OCI-LY3 (cell line): ENCODE results near the gene OVCH2.

Experiments
- H2AFZ ChIP-seq: fragments of 200-600, 300-600 bp; shearing (Covaris generic); 2 replicates; pipeline ENCODE4 v1.6.0; 2014; ENCODE audit warnings: antibody characterized with exemption, low read depth, low read length
- H3K27ac ChIP-seq: fragments of 200-600, 300-600 bp; sonication (generic); 2 replicates; pipeline ENCODE4 v1.5.1; 2014; ENCODE audit warnings: mild to moderate bottlenecking, low read length, moderate library complexity, mixed read lengths
- H3K27me3 ChIP-seq: fragments of 200-600, 300-600 bp; sonication (generic); 2 replicates; pipeline ENCODE4 v1.6.1; 2014; ENCODE audit warnings: low read depth, low read length, mixed read lengths
- H3K36me3 ChIP-seq: fragments of 200-600, 300-600 bp; sonication (generic); replicated peaks from 2 replicates; pipeline ENCODE3; 2014; ENCODE audit warnings: low read depth, low read length, mixed read lengths
- H3K4me1 ChIP-seq: fragments of 300-600, 200-600 bp; sonication (generic); 2 replicates; pipeline ENCODE4 v1.6.1; 2014; ENCODE audit warnings: low read length, mixed read lengths
- H3K4me2 ChIP-seq: fragments of 200-600, 300-600 bp; sonication (generic); 2 replicates; pipeline ENCODE4 v1.6.1; 2014; ENCODE audit warnings: low read length, mixed read lengths
- H3K4me3 ChIP-seq: fragments of 300-600, 200-600 bp; sonication (generic); 2 replicates; pipeline ENCODE4 v1.5.1; 2014; ENCODE audit warnings: antibody characterized with exemption, mild to moderate bottlenecking, low read length, moderate library complexity
- H3K79me2 ChIP-seq: fragments of 300-600, 200-600 bp; shearing (Covaris generic); 2 replicates; pipeline ENCODE4 v1.6.1; 2014; ENCODE audit warnings: mild to moderate bottlenecking, low read length, mixed read lengths
- H3K9ac ChIP-seq: fragments of 300-600, 200-600 bp; shearing (Covaris generic); 2 replicates; pipeline ENCODE4 v1.6.0; 2014; ENCODE audit warnings: mild to moderate bottlenecking, low read length, moderate library complexity
- H3K9me3 ChIP-seq: fragments of 200-600, 300-600 bp; shearing (Covaris generic); 2 replicates; pipeline ENCODE4 v1.6.1; 2014; ENCODE audit warnings: low read length, mixed read lengths; ENCODE audit not compliant: insufficient read depth
- H4K20me1 ChIP-seq: fragments of 200-600, 300-600 bp; sonication (generic); 2 replicates; pipeline ENCODE4 v1.6.1; 2016; ENCODE audit warnings: low read length, mixed read lengths; ENCODE audit not compliant: insufficient read depth
- CTCF ChIP-seq: fragments of 200-600, 300-600 bp; sonication (generic); IDR thresholded peaks from 2 replicates; pipeline ENCODE4 v1.5.1; 2014; ENCODE audit warnings: antibody characterized with exemption, low read length, low read depth
- EZH2phosphoT487 ChIP-seq: fragments of 200-600 bp; shearing (Covaris generic); IDR thresholded peaks from 2 replicates; pipeline ENCODE4 v1.6.1; 2018; ENCODE audit warnings: antibody characterized with exemption, mixed run types, low read depth

OVCH2 gene

GRCh38 chr11:7648264-7648663 lies 58.0 kb downstream of the OVCH2 start:
- Histone ChIP-seq H3K79me2 (no peaks in the 10 kb centered on the region), H2AFZ (no peak overlapping the region), H3K27ac (no peak overlapping the region), H3K9ac (no peak overlapping the region), H3K9me3 (no peaks in the 10 kb centered on the region), H3K27me3 (no peaks in the 10 kb centered on the region), H3K36me3 (peaks cover 53% of the 10 kb centered on the region), H4K20me1 (no peaks in the 10 kb centered on the region; the same call in 1 of the 2 replicates), H3K4me1 (no peaks in the 10 kb centered on the region), H3K4me2 (no peak overlapping the region), H3K4me3 (no peak overlapping the region)
- TF ChIP-seq EZH2phosphoT487 (no peak), CTCF (no peak)

- Histone ChIP-seq H3K4me1 (no peaks in the 10 kb centered on the region), H3K4me3 (no peak overlapping the region), H3K27me3 (no peaks in the 10 kb centered on the region), H3K4me2 (no peak overlapping the region), H3K9me3 (no peaks in the 10 kb centered on the region), H3K36me3 (peaks cover 49% of the 10 kb centered on the region), H4K20me1 (no peaks in the 10 kb centered on the region; the same call in 1 of the 2 replicates), H3K79me2 (no peaks in the 10 kb centered on the region), H2AFZ (no peak overlapping the region), H3K27ac (no peak overlapping the region), H3K9ac (no peak overlapping the region)
- TF ChIP-seq EZH2phosphoT487 (no peak), CTCF (no peak)
Measured at GRCh38 chr11:7646866-7647265, 59.4 kb downstream of the OVCH2 start.

GRCh38 chr11:7645206-7645605 lies 61.1 kb downstream of the OVCH2 start:
- H3K36me3 ChIP-seq: peaks cover 49% of the 10 kb centered on the region

GRCh38 chr11:7643314-7643713 lies 63.0 kb downstream of the OVCH2 start:
- H3K9ac ChIP-seq: no peak overlapping the region
- no peaks in the 10 kb centered on the region for H3K9me3 ChIP-seq
- H3K27ac ChIP-seq: no peak overlapping the region
- no peaks in the 10 kb centered on the region for H4K20me1 ChIP-seq
- no peak overlapping the region for H3K4me2 ChIP-seq
- peaks cover 15% of the 10 kb centered on the region for H3K4me1 ChIP-seq
- no peaks in the 10 kb centered on the region for H3K79me2 ChIP-seq
- H3K4me3 ChIP-seq: no peak overlapping the region
- no peaks in the 10 kb centered on the region for H3K27me3 ChIP-seq
- no peak overlapping the region for H2AFZ ChIP-seq
- peaks cover 38% of the 10 kb centered on the region for H3K36me3 ChIP-seq
- TF ChIP-seq EZH2phosphoT487: no peak

More at GRCh38 chr11:7645206-7645605, 61.1 kb downstream of the OVCH2 start:
- H3K27ac ChIP-seq: no peak overlapping the region
- H3K9ac ChIP-seq: no peak overlapping the region
- no peak overlapping the region for H3K4me3 ChIP-seq
- no peaks in the 10 kb centered on the region; the same call in 1 of the 2 replicates for H4K20me1 ChIP-seq
- H3K4me2 ChIP-seq: no peak overlapping the region
- H3K9me3 ChIP-seq: no peaks in the 10 kb centered on the region
- H3K79me2 ChIP-seq: no peaks in the 10 kb centered on the region
- H3K4me1 ChIP-seq: no peaks in the 10 kb centered on the region
- no peak overlapping the region for H2AFZ ChIP-seq
- no peak for TF ChIP-seq CTCF
- no peak for TF ChIP-seq EZH2phosphoT487
- H3K27me3 ChIP-seq: no peaks in the 10 kb centered on the region
